VCaP (cell line): ENCODE data around the gene ARMC12.

Source experiments
- H3K27ac ChIP-seq: fragments of 450-650 bp; 2 replicates; pipeline ENCODE4 v1.5.1; 2017
- CTCF ChIP-seq: fragments of 450-650 bp; conservative IDR thresholded peaks from 2 replicates; pipeline ENCODE4 v1.5.1; 2017; ENCODE audit warnings: mild to moderate bottlenecking, moderate library complexity

Gene ARMC12

GRCh38 chr6:35774116-35774794, 37.4 kb downstream of the ARMC12 start:
- H3K27ac ChIP-seq = no peak overlapping the region

DNA sequence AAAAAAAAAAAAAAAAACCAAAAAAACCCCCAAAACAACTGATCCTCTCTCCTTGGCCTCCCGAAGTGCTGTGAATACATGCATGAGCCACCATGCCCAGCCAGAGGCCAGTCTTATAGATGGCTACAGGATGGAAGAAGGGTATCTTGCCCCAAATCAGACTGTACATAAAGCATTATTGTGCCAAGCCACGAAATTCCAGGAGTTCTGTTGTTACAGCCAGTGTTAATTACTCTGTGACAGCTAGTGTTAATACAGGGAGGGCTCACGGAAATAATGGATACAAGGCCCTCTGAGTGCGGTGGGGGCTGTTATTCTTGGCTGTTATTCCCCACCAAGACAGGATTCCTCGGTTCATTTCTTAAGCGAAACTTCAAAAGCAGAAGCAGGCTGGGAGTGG, 38.2 kb downstream of the ARMC12 start:
- H3K27ac ChIP-seq = no peak overlapping the region
- TF ChIP-seq CTCF = no peak

More at GRCh38 chr6:35774116-35774794, 37.4 kb downstream of the ARMC12 start:
- no peak for TF ChIP-seq CTCF

- H3K27ac ChIP-seq = peak within 1 kb of the TSS; percentile 22; the same call in 1 of the 2 replicates
- no peak; the same call in 1 of the 2 replicates for TF ChIP-seq CTCF
Measured at GRCh38 chr6:35776364-35777215, 39.8 kb downstream of the ARMC12 start, which contains the start of gene CLPSL2. TSS of gene CLPSL2 (plus strand) at chr6:35776598. CDS start at chr6:35776619, 21 bp downstream.

- no peak overlapping the region for H3K27ac ChIP-seq
- no peak for TF ChIP-seq CTCF
Measured at GRCh38 chr6:35777356-35778102, 40.7 kb downstream of the ARMC12 start.

- H3K27ac ChIP-seq = no peak overlapping the region
- no peak for TF ChIP-seq CTCF
Measured at GRCh38 chr6:35778437-35778836, 41.6 kb downstream of the ARMC12 start.

DNA sequence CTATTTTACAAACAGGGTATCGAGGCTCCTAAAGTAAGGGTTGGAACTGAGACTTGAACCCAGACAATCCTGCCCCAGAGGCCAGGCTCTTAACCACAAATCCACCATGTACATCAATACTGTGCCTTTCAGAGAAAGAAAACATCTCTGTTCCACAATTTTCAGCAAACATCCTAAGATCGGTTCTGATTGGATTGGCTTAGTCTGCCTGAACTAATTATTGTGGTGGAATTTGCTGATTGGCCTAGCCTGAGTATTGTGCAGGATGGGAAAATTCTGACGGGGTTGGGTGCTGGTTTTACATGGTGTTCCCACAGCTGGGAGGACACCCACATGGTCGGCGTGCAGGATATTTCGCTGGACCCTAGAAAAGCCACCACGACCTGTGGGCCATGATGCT, 43.9 kb downstream of the ARMC12 start, which contains the start of gene CLPSL1:
Gene CLPSL1 (plus strand): TSS at position 301 of the 400 bp plus-strand sequence. CDS start 92 bp downstream, at position 393.
- no peak for TF ChIP-seq CTCF
- H3K27ac ChIP-seq = no peak within 1 kb of the TSS

DNA sequence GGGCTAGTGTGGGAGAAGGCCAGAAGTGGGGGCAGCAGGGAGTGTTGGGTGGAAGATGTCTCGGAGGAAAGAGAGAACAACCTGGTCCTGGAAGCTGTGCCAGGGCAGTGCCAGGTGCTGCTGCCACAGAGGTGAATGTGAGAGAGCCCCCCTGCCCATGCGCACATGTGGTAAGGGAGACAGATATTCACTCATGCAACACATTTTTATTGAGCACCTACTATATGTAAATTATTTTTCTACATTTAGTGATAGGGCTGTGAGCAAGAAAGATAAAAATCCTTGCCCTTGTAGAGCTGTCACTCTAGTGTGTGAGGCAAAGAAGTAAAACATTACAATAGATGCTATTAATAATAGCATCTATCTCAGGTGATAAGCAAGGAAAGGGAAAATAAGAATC, 44.5 kb downstream of the ARMC12 start:
- no peak overlapping the region for H3K27ac ChIP-seq
- no peak for TF ChIP-seq CTCF
